ENCODE measurements around the gene HORMAD2. TPM values are rescaled to one million over a fixed set of nuclear protein-coding genes. Genes with fewer than 3 reads are reported as not detected.

HORMAD2 gene
- total and polyA plus RNA-seq, 9 donors: not detected

DNA sequence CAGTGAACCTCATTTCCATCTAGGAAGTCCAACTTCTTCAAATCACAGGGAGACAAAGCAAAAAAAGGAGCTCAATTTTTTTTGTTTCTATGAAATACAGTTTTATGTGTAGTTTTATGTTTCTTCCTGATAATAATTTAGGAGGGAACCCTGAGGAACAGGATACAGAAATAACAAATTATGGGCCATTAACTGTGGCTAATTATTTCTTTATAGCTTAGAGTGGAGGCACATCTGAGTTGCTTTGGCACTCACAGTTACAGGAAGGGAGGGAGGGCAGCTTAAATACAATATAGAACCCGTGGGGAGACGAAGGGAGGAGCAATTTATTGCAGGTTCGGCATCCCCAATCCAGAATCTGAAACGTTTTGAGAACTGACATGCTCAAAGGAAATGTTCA lies 37.1 kb upstream of the HORMAD2 start:
- no peak for DNase-seq
- no peaks in the 10 kb centered on the region for H3K9me3 ChIP-seq (replicated peaks; ENCODE audit: control insufficient read depth, low read depth, low read length)
- 23% methylated on average over 4 of the region's 4 CpGs for WGBS (ENCODE audit: insufficient coverage)
- peaks cover 3% of the 10 kb centered on the region for H3K27me3 ChIP-seq (ENCODE audit: control insufficient read depth, insufficient read depth, low read length)
- no peaks in the 10 kb centered on the region for H3K36me3 ChIP-seq (ENCODE audit: control insufficient read depth, insufficient read depth, low read length)
- H3K4me3 ChIP-seq (ENCODE audit: low read length): no peak overlapping the region
- H3K27ac ChIP-seq (ENCODE audit: low read length): no peak overlapping the region
- peaks cover 6% of the 10 kb centered on the region for H3K4me1 ChIP-seq (ENCODE audit: control insufficient read depth, insufficient read depth, low read length)

DNA sequence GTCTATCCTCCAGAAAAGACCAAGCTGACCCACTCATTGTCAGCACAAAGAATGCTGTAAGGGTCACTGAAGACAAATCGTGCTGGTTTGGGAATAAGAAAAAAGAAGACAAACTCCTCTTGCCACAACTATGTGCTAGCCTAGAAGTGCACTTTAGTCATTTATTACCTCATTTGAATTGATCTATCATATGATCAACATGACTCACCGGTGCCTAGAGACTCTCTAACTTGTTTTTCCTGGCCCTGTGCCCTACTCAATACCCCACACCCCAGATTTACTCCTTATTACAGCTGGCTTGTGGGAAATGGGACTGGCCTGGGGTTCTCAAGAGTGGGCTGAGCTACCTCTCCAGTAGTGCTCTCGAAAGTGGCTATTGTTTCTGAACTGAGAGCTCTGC lies 35.9 kb upstream of the HORMAD2 start:
- H3K27ac ChIP-seq (ENCODE audit: low read length): peak overlapping the region; percentile 62
- DNase-seq: peak; percentile 91

DNA sequence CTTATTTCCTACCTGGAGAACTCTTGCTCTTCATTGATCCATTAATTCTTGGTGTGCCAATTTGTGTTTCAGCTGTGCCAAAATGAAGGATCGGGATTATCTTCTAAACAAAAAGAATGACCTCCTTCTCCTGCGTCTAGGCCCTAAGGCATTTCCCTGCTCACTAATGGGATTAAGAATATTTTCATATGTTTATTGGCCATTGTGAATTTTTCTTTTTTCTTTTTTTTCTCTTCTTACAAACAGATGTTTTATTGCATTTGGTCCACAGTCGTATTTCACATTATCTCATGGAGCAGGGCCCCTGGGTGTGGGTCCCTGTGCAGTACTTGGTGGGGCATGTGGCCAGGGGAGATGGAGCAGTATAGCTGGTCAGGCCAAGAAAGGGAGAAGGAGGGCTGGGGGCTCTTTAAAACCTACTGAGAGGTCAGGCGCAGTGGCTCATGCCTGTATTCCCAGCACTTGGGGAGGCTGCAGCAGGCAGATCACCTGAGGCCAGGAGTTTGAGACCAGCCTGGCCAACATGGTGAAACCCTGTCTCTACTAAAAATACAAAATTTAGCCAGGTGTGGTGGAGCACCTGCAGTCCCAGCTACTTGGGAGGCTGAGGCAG lies 35.3 kb upstream of the HORMAD2 start:
- no CpG with 5 or more reads among the region's 4 CpGs for WGBS (ENCODE audit: insufficient coverage)
- peak; percentile 42 for DNase-seq

More for the DNA sequence above, 35.9 kb upstream of the HORMAD2 start:
- Histone ChIP-seq H3K27me3 (ENCODE audit: control insufficient read depth, insufficient read depth, low read length) (peaks cover 3% of the 10 kb centered on the region), H3K9me3 (replicated peaks; ENCODE audit: control insufficient read depth, low read depth, low read length) (no peaks in the 10 kb centered on the region), H3K4me3 (ENCODE audit: low read length) (no peak overlapping the region), H3K36me3 (ENCODE audit: control insufficient read depth, insufficient read depth, low read length) (no peaks in the 10 kb centered on the region), H3K4me1 (ENCODE audit: control insufficient read depth, insufficient read depth, low read length) (peaks cover 6% of the 10 kb centered on the region)
- WGBS (ENCODE audit: insufficient coverage): 29% methylated on average over 1 of the region's 3 CpGs

DNA sequence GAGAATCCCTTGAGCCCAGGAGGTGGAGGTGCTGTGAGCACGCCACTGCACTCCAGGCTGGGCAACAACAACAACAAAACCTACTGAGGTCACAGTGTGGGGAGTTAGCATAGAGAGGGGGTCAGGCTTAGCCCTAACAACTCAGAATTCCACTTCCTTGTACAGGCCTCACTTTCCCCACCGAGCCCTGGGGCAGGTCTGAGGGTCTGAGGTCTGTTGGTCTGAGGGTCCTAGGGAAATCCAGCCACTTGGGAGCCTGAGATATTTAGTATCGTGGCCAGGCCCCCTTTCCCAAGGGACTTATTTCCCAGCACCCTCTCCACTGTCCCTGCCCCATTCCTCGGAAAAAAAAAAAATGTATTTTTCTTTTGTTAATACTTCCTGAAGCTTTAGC lies 34.8 kb upstream of the HORMAD2 start:
- Histone ChIP-seq H3K27me3 (ENCODE audit: control insufficient read depth, insufficient read depth, low read length) (peaks cover 3% of the 10 kb centered on the region), H3K4me3 (ENCODE audit: low read length) (no peak overlapping the region), H3K36me3 (ENCODE audit: control insufficient read depth, insufficient read depth, low read length) (no peaks in the 10 kb centered on the region), H3K4me1 (ENCODE audit: control insufficient read depth, insufficient read depth, low read length) (peaks cover 6% of the 10 kb centered on the region), H3K9me3 (replicated peaks; ENCODE audit: control insufficient read depth, low read depth, low read length) (no peaks in the 10 kb centered on the region), H3K27ac (ENCODE audit: low read length) (no peak overlapping the region)
- DNase-seq: no peak
- 20% methylated on average over 1 of the region's 4 CpGs for WGBS (ENCODE audit: insufficient coverage)

More for the DNA sequence above, 35.3 kb upstream of the HORMAD2 start:
- no peaks in the 10 kb centered on the region for H3K9me3 ChIP-seq (replicated peaks; ENCODE audit: control insufficient read depth, low read depth, low read length)
- no peak overlapping the region for H3K4me3 ChIP-seq (ENCODE audit: low read length)
- peak overlapping the region; percentile 62 for H3K27ac ChIP-seq (ENCODE audit: low read length)
- H3K4me1 ChIP-seq (ENCODE audit: control insufficient read depth, insufficient read depth, low read length): peaks cover 6% of the 10 kb centered on the region
- H3K36me3 ChIP-seq (ENCODE audit: control insufficient read depth, insufficient read depth, low read length): no peaks in the 10 kb centered on the region
- H3K27me3 ChIP-seq (ENCODE audit: control insufficient read depth, insufficient read depth, low read length): peaks cover 3% of the 10 kb centered on the region

DNA sequence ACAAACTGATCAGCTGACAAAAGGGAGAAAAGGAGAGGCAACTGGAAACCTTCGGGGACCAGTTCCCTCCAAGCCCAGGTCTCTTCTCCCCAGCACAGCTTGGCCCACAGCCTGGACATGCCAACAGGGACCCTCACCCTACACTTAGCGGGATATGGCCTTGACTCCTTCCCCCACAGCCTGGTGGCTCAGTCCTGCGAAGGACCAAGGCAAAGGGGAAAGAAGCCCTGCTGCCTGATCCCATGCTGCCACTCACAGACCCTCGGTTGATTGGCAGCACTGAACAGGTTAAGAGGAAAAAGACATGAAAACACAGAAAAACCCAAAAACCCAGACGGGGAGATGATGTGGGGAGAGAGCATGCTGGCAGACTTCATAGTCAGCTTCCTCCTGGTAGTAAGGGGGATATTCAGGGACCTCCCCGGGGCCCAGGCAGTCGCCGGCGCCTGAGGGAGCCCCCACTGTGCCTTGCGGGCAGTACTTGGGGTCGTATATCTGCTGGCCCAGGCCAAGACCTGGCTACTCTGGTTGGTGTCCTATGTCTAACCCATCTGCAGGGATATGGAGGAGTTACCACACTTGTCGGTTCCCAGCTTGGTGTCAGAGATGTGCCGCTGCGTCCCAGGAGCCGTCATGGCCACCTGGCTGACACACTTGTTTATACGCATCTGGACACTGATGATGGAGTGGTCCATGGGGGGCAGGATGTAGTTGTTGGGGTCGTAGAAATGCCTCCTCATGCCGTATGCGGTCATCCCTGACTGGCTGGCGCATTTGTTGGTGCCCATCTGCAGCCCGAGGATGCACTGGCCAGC lies 34.2 kb upstream of the HORMAD2 start:
- Histone ChIP-seq H3K27me3 (ENCODE audit: control insufficient read depth, insufficient read depth, low read length) (peaks cover 3% of the 10 kb centered on the region), H3K4me1 (ENCODE audit: control insufficient read depth, insufficient read depth, low read length) (peaks cover 6% of the 10 kb centered on the region), H3K27ac (ENCODE audit: low read length) (no peak overlapping the region), H3K9me3 (replicated peaks; ENCODE audit: control insufficient read depth, low read depth, low read length) (no peaks in the 10 kb centered on the region), H3K4me3 (ENCODE audit: low read length) (no peak overlapping the region), H3K36me3 (ENCODE audit: control insufficient read depth, insufficient read depth, low read length) (no peaks in the 10 kb centered on the region)
- DNase-seq: no peak
- 90% methylated on average over 15 of the region's 21 CpGs for WGBS (ENCODE audit: insufficient coverage)

DNA sequence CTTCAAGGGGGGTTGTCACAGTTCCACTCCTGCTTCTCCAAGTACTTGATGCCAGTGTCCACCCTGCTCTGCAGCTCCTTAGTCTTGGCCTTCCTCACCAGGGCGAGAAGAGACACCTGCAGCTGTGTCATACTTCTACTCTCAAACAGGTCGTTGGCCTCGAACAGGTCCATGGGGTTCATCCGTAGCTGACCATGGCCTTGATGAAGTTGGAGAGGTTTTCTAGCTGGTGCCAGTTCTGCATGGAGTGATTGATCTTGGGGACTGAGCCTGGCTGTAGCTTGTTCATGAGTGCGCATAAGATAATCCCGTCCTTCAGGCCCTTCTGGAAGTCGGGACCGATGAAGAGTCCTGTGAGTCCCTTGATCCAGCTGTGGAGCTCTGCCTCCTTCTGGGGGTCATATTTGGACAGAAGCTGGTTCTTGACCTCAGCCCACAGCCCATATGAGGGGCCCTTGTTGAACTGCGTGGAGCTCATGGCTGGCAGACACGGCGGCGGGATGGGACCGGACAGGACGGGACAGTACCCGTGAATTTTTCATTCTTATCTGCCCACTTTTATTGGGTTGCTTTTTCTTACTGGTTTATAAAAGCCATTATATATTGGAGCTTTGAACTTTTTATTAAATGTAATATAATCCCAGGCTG lies 33.4 kb upstream of the HORMAD2 start:
- no peak overlapping the region for H3K27ac ChIP-seq (ENCODE audit: low read length)
- H3K4me3 ChIP-seq (ENCODE audit: low read length): no peak overlapping the region
- H3K9me3 ChIP-seq (replicated peaks; ENCODE audit: control insufficient read depth, low read depth, low read length): no peaks in the 10 kb centered on the region
- H3K27me3 ChIP-seq (ENCODE audit: control insufficient read depth, insufficient read depth, low read length): peaks cover 3% of the 10 kb centered on the region
- H3K4me1 ChIP-seq (ENCODE audit: control insufficient read depth, insufficient read depth, low read length): peaks cover 6% of the 10 kb centered on the region
- 95% methylated on average over 6 of the region's 15 CpGs for WGBS (ENCODE audit: insufficient coverage)
- H3K36me3 ChIP-seq (ENCODE audit: control insufficient read depth, insufficient read depth, low read length): no peaks in the 10 kb centered on the region
- DNase-seq: no peak

DNA sequence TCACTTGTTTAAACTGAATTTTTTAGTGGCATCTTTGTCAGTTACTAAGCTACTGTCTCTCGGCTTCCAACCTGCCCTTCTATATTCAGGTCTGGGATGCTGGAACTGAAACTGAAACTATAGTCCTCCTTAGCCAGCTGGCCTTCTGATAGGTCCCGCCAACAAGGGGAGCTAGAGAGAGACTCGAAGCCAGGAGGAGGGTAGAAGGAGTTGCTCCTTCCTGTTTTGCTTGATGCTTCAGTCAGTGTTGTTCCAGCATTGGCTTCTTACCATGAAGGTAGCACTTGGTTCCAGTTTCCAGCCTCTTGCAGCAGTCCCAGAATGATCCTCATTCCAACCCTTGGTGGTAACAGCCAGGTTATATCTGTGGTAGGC lies 32.9 kb upstream of the HORMAD2 start:
- 46% methylated on average over 2 of the region's 3 CpGs for WGBS (ENCODE audit: insufficient coverage)
- no peak overlapping the region for H3K27ac ChIP-seq (ENCODE audit: low read length)
- no peak for DNase-seq
- H3K27me3 ChIP-seq (ENCODE audit: control insufficient read depth, insufficient read depth, low read length): peaks cover 3% of the 10 kb centered on the region
- no peak overlapping the region for H3K4me3 ChIP-seq (ENCODE audit: low read length)
- no peaks in the 10 kb centered on the region for H3K36me3 ChIP-seq (ENCODE audit: control insufficient read depth, insufficient read depth, low read length)
- H3K9me3 ChIP-seq (replicated peaks; ENCODE audit: control insufficient read depth, low read depth, low read length): no peaks in the 10 kb centered on the region
- H3K4me1 ChIP-seq (ENCODE audit: control insufficient read depth, insufficient read depth, low read length): peaks cover 6% of the 10 kb centered on the region

DNA sequence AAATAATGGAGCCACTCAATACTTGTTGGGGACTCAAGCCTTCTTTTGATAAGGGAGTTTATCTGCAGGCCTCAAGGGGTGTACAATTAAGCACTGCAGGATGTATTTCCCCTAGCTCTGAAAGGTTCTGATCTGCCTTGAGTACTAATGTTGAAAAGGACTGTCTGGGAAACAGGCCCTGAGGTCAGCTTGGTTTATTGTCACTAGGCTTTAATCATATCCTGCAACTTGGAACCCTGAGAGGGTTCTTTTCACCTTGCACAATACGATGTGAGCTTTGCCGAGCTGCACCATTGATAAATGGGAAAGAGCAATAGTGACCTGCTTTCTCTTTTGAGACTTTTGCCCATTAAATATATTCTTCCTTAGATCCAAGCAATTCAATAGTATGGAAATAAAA lies 31.6 kb upstream of the HORMAD2 start:
- Histone ChIP-seq H3K9me3 (replicated peaks; ENCODE audit: control insufficient read depth, low read depth, low read length) (no peaks in the 10 kb centered on the region), H3K27me3 (ENCODE audit: control insufficient read depth, insufficient read depth, low read length) (no peaks in the 10 kb centered on the region), H3K36me3 (ENCODE audit: control insufficient read depth, insufficient read depth, low read length) (no peaks in the 10 kb centered on the region), H3K4me1 (ENCODE audit: control insufficient read depth, insufficient read depth, low read length) (peaks cover 6% of the 10 kb centered on the region), H3K4me3 (ENCODE audit: low read length) (no peak overlapping the region), H3K27ac (ENCODE audit: low read length) (no peak overlapping the region)
- DNase-seq: no peak
- WGBS (ENCODE audit: insufficient coverage): no CpG with 5 or more reads among the region's 2 CpGs

DNA sequence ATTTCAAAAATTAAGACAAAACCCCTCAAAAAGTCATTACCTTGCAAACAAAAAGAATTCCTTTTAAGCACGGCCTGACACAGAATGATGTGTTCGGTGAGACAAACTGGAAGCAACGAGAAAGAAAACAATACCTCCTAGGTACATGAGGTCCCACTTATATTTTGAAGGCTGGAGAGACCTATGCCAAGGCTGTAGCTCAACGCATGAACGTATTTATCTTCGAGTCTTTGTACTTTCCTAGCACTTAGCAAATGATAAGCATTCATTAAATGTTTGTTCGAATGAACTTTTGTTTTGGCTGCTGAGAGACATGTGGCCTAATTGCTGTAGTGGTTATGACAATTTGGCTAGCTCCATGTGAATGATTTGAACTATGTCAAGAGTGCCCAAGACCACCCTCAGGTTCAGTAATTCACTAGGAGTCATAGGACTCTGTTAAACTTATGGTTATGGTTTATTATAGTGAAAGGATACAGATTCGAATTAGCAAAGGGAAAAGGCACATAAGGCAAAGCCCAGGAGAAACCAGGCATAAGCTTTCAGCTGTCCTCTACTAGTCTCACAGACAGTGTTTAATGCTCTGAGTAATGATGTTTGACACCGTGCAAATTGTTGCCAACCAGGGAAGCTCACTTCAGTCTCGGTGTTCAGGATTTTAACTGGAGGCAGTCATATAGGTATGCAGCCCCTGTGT lies 26.0 kb upstream of the HORMAD2 start:
- peaks cover 2% of the 10 kb centered on the region for H3K4me1 ChIP-seq (ENCODE audit: control insufficient read depth, insufficient read depth, low read length)
- H3K27ac ChIP-seq (ENCODE audit: low read length): no peak overlapping the region
- no peaks in the 10 kb centered on the region for H3K27me3 ChIP-seq (ENCODE audit: control insufficient read depth, insufficient read depth, low read length)
- no peak for DNase-seq
- 70% methylated on average over 4 of the region's 10 CpGs for WGBS (ENCODE audit: insufficient coverage)
- H3K9me3 ChIP-seq (replicated peaks; ENCODE audit: control insufficient read depth, low read depth, low read length): peaks cover 4% of the 10 kb centered on the region
- no peaks in the 10 kb centered on the region for H3K36me3 ChIP-seq (ENCODE audit: control insufficient read depth, insufficient read depth, low read length)
- no peak overlapping the region for H3K4me3 ChIP-seq (ENCODE audit: low read length)

DNA sequence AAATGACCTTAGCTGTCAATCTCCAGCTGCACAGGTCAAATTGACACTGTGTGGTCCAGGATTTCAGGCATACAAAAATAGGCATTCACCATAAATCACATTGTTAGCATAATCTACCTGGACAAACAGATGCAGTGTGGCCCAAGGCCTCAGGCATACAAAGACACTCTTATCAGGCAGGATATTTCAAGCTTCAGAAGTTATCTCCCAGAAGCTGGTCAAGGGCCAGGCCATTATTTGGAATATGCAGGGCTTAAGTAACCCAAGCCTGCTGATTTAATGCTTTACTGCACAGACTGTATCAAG lies 25.5 kb upstream of the HORMAD2 start:
- no peaks in the 10 kb centered on the region for H3K27me3 ChIP-seq (ENCODE audit: control insufficient read depth, insufficient read depth, low read length)
- peaks cover 2% of the 10 kb centered on the region for H3K4me1 ChIP-seq (ENCODE audit: control insufficient read depth, insufficient read depth, low read length)
- no peak for DNase-seq
- no peak overlapping the region for H3K4me3 ChIP-seq (ENCODE audit: low read length)
- peaks cover 4% of the 10 kb centered on the region for H3K9me3 ChIP-seq (replicated peaks; ENCODE audit: control insufficient read depth, low read depth, low read length)
- H3K27ac ChIP-seq (ENCODE audit: low read length): no peak overlapping the region
- no peaks in the 10 kb centered on the region for H3K36me3 ChIP-seq (ENCODE audit: control insufficient read depth, insufficient read depth, low read length)
